ENCODE results near the gene KDF1. TPM values are rescaled to one million over a fixed set of nuclear protein-coding genes. Genes with fewer than 3 reads are reported as not detected.

Gene KDF1
- total and polyA plus RNA-seq, 2 donors (not counting 1 experiment from before 2014, with no cell fraction given): not detected

- H3K27ac ChIP-seq (ENCODE audit: insufficient read depth, low read length): no peak overlapping the region
- no peak for TF ChIP-seq CTCF (conservative IDR thresholded peaks at IDR 0.05 in 1 of 2, IDR thresholded peaks at IDR 0.05 in 1 of 2; ENCODE audit: low read depth in 1 of 2, low read length in 2 of 2)
- TF ChIP-seq EZH2 (IDR thresholded peaks at IDR 0.05; ENCODE audit: low read length, missing control alignments): no peak
These were observed 14.5 kb downstream of the KDF1 start for GRCh38 chr1:26945728-26946127.

GRCh38 chr1:26945138-26945537 is 15.1 kb downstream of the KDF1 start:
- H2AFZ ChIP-seq (ENCODE audit: low read length): no peak overlapping the region
- no peaks in the 10 kb centered on the region for H3K4me1 ChIP-seq (ENCODE audit: control insufficient read depth, extremely low read depth, insufficient read depth, low read length)
- no peaks in the 10 kb centered on the region for H3K79me2 ChIP-seq (ENCODE audit: control insufficient read depth, insufficient read depth, low read length)

More at GRCh38 chr1:26945728-26946127, 14.5 kb downstream of the KDF1 start:
- DNase-seq (ENCODE audit: low read depth in 2 of 2): no peak
- Histone ChIP-seq H2AFZ (ENCODE audit: low read length) (no peak overlapping the region), H3K4me3 (replicated peaks in 1 of 4; ENCODE audit: control extremely low read depth in 1 of 4, insufficient read depth in 1 of 4, low read depth in 3 of 4, low read length in 4 of 4) (no peak overlapping the region), H4K20me1 (ENCODE audit: control insufficient read depth, extremely low read depth, insufficient read depth, low read length) (no peaks in the 10 kb centered on the region), H3K4me1 (ENCODE audit: control insufficient read depth, extremely low read depth, insufficient read depth, low read length) (no peaks in the 10 kb centered on the region), H3K9me3 (ENCODE audit: control insufficient read depth, insufficient read depth, low read depth, low read length) (no peaks in the 10 kb centered on the region), H3K4me2 (ENCODE audit: extremely low read depth, insufficient read depth, low read length) (no peak overlapping the region), H3K27me3 (ENCODE audit: control insufficient read depth, insufficient read depth, low read length) (no peaks in the 10 kb centered on the region), H3K79me2 (ENCODE audit: control insufficient read depth, insufficient read depth, low read length) (no peaks in the 10 kb centered on the region), H3K9ac (ENCODE audit: insufficient read depth, low read length) (no peak overlapping the region), H3K36me3 (ENCODE audit: control insufficient read depth, insufficient read depth, low read length) (peaks cover 18% of the 10 kb centered on the region)

GRCh38 chr1:26942656-26943055 is 17.6 kb downstream of the KDF1 start:
- H3K79me2 ChIP-seq (ENCODE audit: control insufficient read depth, insufficient read depth, low read length): peaks cover 10% of the 10 kb centered on the region
- H4K20me1 ChIP-seq (ENCODE audit: control insufficient read depth, extremely low read depth, insufficient read depth, low read length): no peaks in the 10 kb centered on the region
- H3K27me3 ChIP-seq (ENCODE audit: control insufficient read depth, insufficient read depth, low read length): no peaks in the 10 kb centered on the region
- no peak overlapping the region for H3K4me3 ChIP-seq (replicated peaks in 1 of 4; ENCODE audit: control extremely low read depth in 1 of 4, insufficient read depth in 1 of 4, low read depth in 3 of 4, low read length in 4 of 4)
- DNase-seq (ENCODE audit: low read depth in 2 of 2): no peak
- no peak overlapping the region for H2AFZ ChIP-seq (ENCODE audit: low read length)
- no peaks in the 10 kb centered on the region for H3K4me1 ChIP-seq (ENCODE audit: control insufficient read depth, extremely low read depth, insufficient read depth, low read length)
- H3K27ac ChIP-seq (ENCODE audit: insufficient read depth, low read length): no peak overlapping the region
- TF ChIP-seq EZH2 (IDR thresholded peaks at IDR 0.05; ENCODE audit: low read length, missing control alignments): no peak
- TF ChIP-seq CTCF (conservative IDR thresholded peaks at IDR 0.05 in 1 of 2, IDR thresholded peaks at IDR 0.05 in 1 of 2; ENCODE audit: low read depth in 1 of 2, low read length in 2 of 2): no peak
- H3K4me2 ChIP-seq (ENCODE audit: extremely low read depth, insufficient read depth, low read length): no peak overlapping the region
- no peaks in the 10 kb centered on the region for H3K9me3 ChIP-seq (ENCODE audit: control insufficient read depth, insufficient read depth, low read depth, low read length)
- no peak overlapping the region for H3K9ac ChIP-seq (ENCODE audit: insufficient read depth, low read length)
- peaks cover 18% of the 10 kb centered on the region for H3K36me3 ChIP-seq (ENCODE audit: control insufficient read depth, insufficient read depth, low read length)

More at GRCh38 chr1:26945138-26945537, 15.1 kb downstream of the KDF1 start:
- Histone ChIP-seq H3K36me3 (ENCODE audit: control insufficient read depth, insufficient read depth, low read length) (peaks cover 18% of the 10 kb centered on the region), H3K4me3 (replicated peaks in 1 of 4; ENCODE audit: control extremely low read depth in 1 of 4, insufficient read depth in 1 of 4, low read depth in 3 of 4, low read length in 4 of 4) (no peak overlapping the region), H3K9ac (ENCODE audit: insufficient read depth, low read length) (no peak overlapping the region), H3K4me2 (ENCODE audit: extremely low read depth, insufficient read depth, low read length) (no peak overlapping the region), H3K9me3 (ENCODE audit: control insufficient read depth, insufficient read depth, low read depth, low read length) (no peaks in the 10 kb centered on the region), H4K20me1 (ENCODE audit: control insufficient read depth, extremely low read depth, insufficient read depth, low read length) (no peaks in the 10 kb centered on the region), H3K27ac (ENCODE audit: insufficient read depth, low read length) (no peak overlapping the region), H3K27me3 (ENCODE audit: control insufficient read depth, insufficient read depth, low read length) (no peaks in the 10 kb centered on the region)
- TF ChIP-seq EZH2 (IDR thresholded peaks at IDR 0.05; ENCODE audit: low read length, missing control alignments): no peak
- no peak for TF ChIP-seq CTCF (conservative IDR thresholded peaks at IDR 0.05 in 1 of 2, IDR thresholded peaks at IDR 0.05 in 1 of 2; ENCODE audit: low read depth in 1 of 2, low read length in 2 of 2)
- DNase-seq (ENCODE audit: low read depth in 2 of 2): no peak

All from fibroblast of lung (primary cell).